ENCODE measurements around the gene ZNF263. TPM values are rescaled to one million over a fixed set of nuclear protein-coding genes. Genes with fewer than 3 reads are reported as not detected.

Gene ZNF263
- total RNA-seq, 1 experiment from 2014 or later: 34.8 TPM

GRCh38 chr16:3274490-3274889 is 8.8 kb upstream of the ZNF263 start:
- no peak overlapping the region for H3K4me3 ChIP-seq (ENCODE audit: low read depth, low read length, poor library complexity, severe bottlenecking)
- H3K27me3 ChIP-seq (replicated peaks; ENCODE audit: insufficient read depth, low read depth, low read length, poor library complexity): peaks cover 16% of the 10 kb centered on the region
- peak; percentile 34 for DNase-seq (ENCODE audit: low spot score)
- no peaks in the 10 kb centered on the region for H3K36me3 ChIP-seq (ENCODE audit: insufficient read depth, low read length, poor library complexity, severe bottlenecking)
- no peak for TF ChIP-seq CTCF (conservative IDR thresholded peaks at IDR 0.05; ENCODE audit: low read depth, low read length)
- no peak for TF ChIP-seq EZH2 (IDR thresholded peaks at IDR 0.05; ENCODE audit: borderline replicate concordance, low read depth, low read length, poor library complexity, severe bottlenecking)
- H3K4me1 ChIP-seq (ENCODE audit: insufficient read depth, low read length, poor library complexity, severe bottlenecking): peaks cover 3% of the 10 kb centered on the region
- no TSS peak for BruUV-seq (replicated peaks)
- POLR2A ChIA-PET (ENCODE audit: low non-redundant PET): no interaction called here
- no peaks in the 10 kb centered on the region for H3K9me3 ChIP-seq (ENCODE audit: low read depth, low read length, poor library complexity, severe bottlenecking)
- CTCF ChIA-PET: no interaction called here
- H3K27ac ChIP-seq (ENCODE audit: low read depth, low read length, poor library complexity, severe bottlenecking): no peak overlapping the region
- intact Hi-C loops (cut with micrococcal nuclease; ENCODE audit: unreplicated experiment): no loop called here

- POLR2A ChIA-PET (ENCODE audit: low non-redundant PET): no interaction called here
- CTCF ChIA-PET: no interaction called here
- TF ChIP-seq EZH2 (IDR thresholded peaks at IDR 0.05; ENCODE audit: borderline replicate concordance, low read depth, low read length, poor library complexity, severe bottlenecking) (no peak), CTCF (conservative IDR thresholded peaks at IDR 0.05; ENCODE audit: low read depth, low read length) (no peak)
Measured at GRCh38 chr16:3274947-3275346, 8.3 kb upstream of the ZNF263 start.

GRCh38 chr16:3276679-3277078 is 6.6 kb upstream of the ZNF263 start:
- ChIA-PET POLR2A (ENCODE audit: low non-redundant PET) (no interaction called here), CTCF (no interaction called here)
- Histone ChIP-seq H3K27ac (ENCODE audit: low read depth, low read length, poor library complexity, severe bottlenecking) (no peak overlapping the region), H3K27me3 (replicated peaks; ENCODE audit: insufficient read depth, low read depth, low read length, poor library complexity) (peaks cover 16% of the 10 kb centered on the region), H3K4me3 (ENCODE audit: low read depth, low read length, poor library complexity, severe bottlenecking) (no peak overlapping the region), H3K36me3 (ENCODE audit: insufficient read depth, low read length, poor library complexity, severe bottlenecking) (no peaks in the 10 kb centered on the region), H3K4me1 (ENCODE audit: insufficient read depth, low read length, poor library complexity, severe bottlenecking) (peaks cover 3% of the 10 kb centered on the region), H3K9me3 (ENCODE audit: low read depth, low read length, poor library complexity, severe bottlenecking) (no peaks in the 10 kb centered on the region)
- TF ChIP-seq CTCF (conservative IDR thresholded peaks at IDR 0.05; ENCODE audit: low read depth, low read length) (no peak), EZH2 (IDR thresholded peaks at IDR 0.05; ENCODE audit: borderline replicate concordance, low read depth, low read length, poor library complexity, severe bottlenecking) (no peak)
- BruUV-seq (replicated peaks): no TSS peak
- no peak for DNase-seq (ENCODE audit: low spot score)
- intact Hi-C loops (cut with micrococcal nuclease; ENCODE audit: unreplicated experiment): no loop called here

More at GRCh38 chr16:3274947-3275346, 8.3 kb upstream of the ZNF263 start:
- Histone ChIP-seq H3K36me3 (ENCODE audit: insufficient read depth, low read length, poor library complexity, severe bottlenecking) (no peaks in the 10 kb centered on the region), H3K9me3 (ENCODE audit: low read depth, low read length, poor library complexity, severe bottlenecking) (no peaks in the 10 kb centered on the region), H3K27me3 (replicated peaks; ENCODE audit: insufficient read depth, low read depth, low read length, poor library complexity) (peaks cover 16% of the 10 kb centered on the region), H3K4me3 (ENCODE audit: low read depth, low read length, poor library complexity, severe bottlenecking) (no peak overlapping the region), H3K27ac (ENCODE audit: low read depth, low read length, poor library complexity, severe bottlenecking) (no peak overlapping the region), H3K4me1 (ENCODE audit: insufficient read depth, low read length, poor library complexity, severe bottlenecking) (peaks cover 3% of the 10 kb centered on the region)
- intact Hi-C loops (cut with micrococcal nuclease; ENCODE audit: unreplicated experiment): no loop called here
- no peak for DNase-seq (ENCODE audit: low spot score)
- no TSS peak for BruUV-seq (replicated peaks)
